K562 (cell line): ENCODE measurements around the gene MAP3K20. TPM values are rescaled to one million over a fixed set of nuclear protein-coding genes. Genes with fewer than 3 reads are reported as not detected.

Source experiments
- ATAC-seq: fragments of 200-7000 bp; cut with Tn5 transposase; 3 replicates; pipeline ENCODE4 v1.9.1; 2020; ENCODE audit warnings: moderate library complexity
- BruUV-seq: library from RNA; stranded (reverse); fragments of 400-500 nt; replicated peaks from 2 replicates; lab custom pipeline; 2021; lab: Mats Ljungman, UMichigan
- CTCF ChIA-PET: fragments of 300-600 bp; formaldehyde crosslinking; extraction: SDS; loops from one replicate; lab custom pipeline; 2021; ENCODE audit warnings: low intra/inter-chr PET ratio; lab: Yijun Ruan, JAX
- POLR2A ChIA-PET: fragments of 300-600, 350-650 bp; sonication (Branson Sonifier 250); formaldehyde crosslinking; extraction: SDS; loops from one replicate; lab custom pipeline; 2021; ENCODE audit warnings: antibody characterized with exemption, inconsistent platforms; lab: Yijun Ruan, JAX
- DNase-seq, 4 experiments: peaks; one replicate each; pipeline versions ENCODE4 v3.0.0 to v3.0.0-alpha.2; 2011 to 2018; ENCODE audit warnings: low spot score in 3 of 4, mixed read lengths in 3 of 4; ENCODE audit errors: extremely low read depth in 1 of 4
- FAIRE-seq: peaks from 2 replicates; lab custom pipeline; 2011; peaks lifted over from hg19 to GRCh38; lab: Jason Lieb, UNC
- H2AFZ ChIP-seq: 2 replicates; pipeline ENCODE4 v1.6.0; 2011; ENCODE audit warnings: low read depth, low read length, control low read depth, inconsistent platforms
- H3K27ac ChIP-seq: fragments of 200-600 bp; 3 replicates; pipeline ENCODE4 v1.8.0; 2011; ENCODE audit warnings: low read depth, mild to moderate bottlenecking, control low read depth, inconsistent platforms, low read length, moderate library complexity, mixed read lengths; ENCODE audit errors: extremely low read depth
- H3K27me3 ChIP-seq, 2 experiments: fragments of 300-600 bp in 1 of 2; 2 replicates in 1 of 2; 3 replicates in 1 of 2; pipeline versions ENCODE4 v1.6.0 to v1.8.0; 2011; ENCODE audit warnings: inconsistent platforms in 2 of 2, low read length in 2 of 2, mild to moderate bottlenecking in 1 of 2, mixed read lengths in 1 of 2, moderate library complexity in 1 of 2; ENCODE audit not compliant: control insufficient read depth in 2 of 2, insufficient read depth in 2 of 2
- H3K36me3 ChIP-seq: fragments of 300-600 bp; 3 replicates; pipeline ENCODE4 v1.8.0; 2011; ENCODE audit warnings: mild to moderate bottlenecking, low read length, inconsistent platforms; ENCODE audit not compliant: control insufficient read depth, insufficient read depth
- H3K4me1 ChIP-seq, 2 experiments: fragments of 200-600 bp in 1 of 2; replicated peaks in 1 of 2; 2 replicates in 1 of 2; 3 replicates in 1 of 2; pipeline versions ENCODE4 v1.5.1 to v1.8.0; 2011; ENCODE audit warnings: inconsistent platforms in 2 of 2, low read length in 2 of 2, mild to moderate bottlenecking in 1 of 2, mixed read lengths in 1 of 2, moderate library complexity in 1 of 2; ENCODE audit not compliant: control insufficient read depth in 2 of 2, insufficient read depth in 2 of 2
- H3K4me2 ChIP-seq: 2 replicates; pipeline ENCODE4 v1.6.1; 2011; ENCODE audit warnings: low read length, control low read depth, inconsistent platforms, mixed read lengths; ENCODE audit not compliant: insufficient read depth
- H3K4me3 ChIP-seq: fragments of 200-600 bp; sonication (generic), shearing (Covaris generic); 2 replicates; pipeline ENCODE4 v1.5.1; 2016; ENCODE audit warnings: control low read depth, inconsistent platforms
- H3K79me2 ChIP-seq: fragments of 200-600 bp; 3 replicates; pipeline ENCODE4 v1.8.0; 2011; ENCODE audit warnings: low read length, inconsistent platforms; ENCODE audit not compliant: control insufficient read depth, insufficient read depth
- H3K9ac ChIP-seq, 2 experiments: 2 replicates each; pipeline versions ENCODE4 v1.6.0 to v1.6.1; 2011; ENCODE audit warnings: low read depth in 2 of 2, low read length in 2 of 2, control low read depth in 1 of 2, inconsistent platforms in 1 of 2, mild to moderate bottlenecking in 1 of 2, mixed read lengths in 1 of 2; ENCODE audit not compliant: insufficient read depth in 1 of 2
- H3K9me1 ChIP-seq: one replicate; pipeline ENCODE4 v1.6.0; 2011; ENCODE audit warnings: inconsistent platforms, mild to moderate bottlenecking, low read length, moderate library complexity; ENCODE audit not compliant: control insufficient read depth, insufficient read depth
- H3K9me3 ChIP-seq: replicated peaks from 2 replicates; pipeline ENCODE4 v1.5.1; 2011; ENCODE audit warnings: low read depth, low read length, inconsistent platforms; ENCODE audit not compliant: control insufficient read depth, insufficient read depth
- H4K20me1 ChIP-seq: replicated peaks from 2 replicates; pipeline ENCODE4 v1.6.1; 2011; ENCODE audit warnings: low read length, inconsistent platforms, mixed read lengths; ENCODE audit not compliant: control insufficient read depth, insufficient read depth
- ARID2 ChIP-seq: fragments of 450-650 bp; IDR thresholded peaks from 2 replicates; pipeline ENCODE4 v1.6.1; 2017; ENCODE audit warnings: antibody characterized with exemption, mild to moderate bottlenecking
- CUX1 ChIP-seq: fragments of 200-800 bp; sonication (Bioruptor generic); IDR thresholded peaks from 2 replicates; pipeline ENCODE4 v1.6.1; 2016; ENCODE audit warnings: missing genetic modification characterization, missing compliant biosample characterization
- FOXP4 ChIP-seq: sonication (generic); formaldehyde crosslinking; IDR thresholded peaks from 2 replicates; pipeline ENCODE4 v1.8.0; 2022; ENCODE audit warnings: mild to moderate bottlenecking, missing genetic modification reagents, borderline replicate concordance
- GABPB1 ChIP-seq: sonication (generic); formaldehyde crosslinking; IDR thresholded peaks from 2 replicates; pipeline ENCODE4 v1.8.0; 2022; ENCODE audit warnings: mild to moderate bottlenecking, missing genetic modification reagents
- HNRNPLL ChIP-seq: fragments of 200-400 bp; formaldehyde crosslinking; IDR thresholded peaks from 2 replicates; pipeline ENCODE4 v1.6.1; 2017; ENCODE audit warnings: low read length, low read depth, mild to moderate bottlenecking; ENCODE audit not compliant: poor library complexity, severe bottlenecking
- MAZ ChIP-seq, 2 experiments: fragments of 450-650 bp in 1 of 2; sonication (generic) in 1 of 2; formaldehyde crosslinking; IDR thresholded peaks in 1 of 2; conservative IDR thresholded peaks in 1 of 2; 2 replicates each; pipeline versions ENCODE4 v1.4.0 to v1.5.0; 2020; ENCODE audit warnings: mild to moderate bottlenecking in 1 of 2, missing genetic modification reagents in 1 of 2
- NFIX ChIP-seq: fragments of 250-450 bp; sonication (Bioruptor Pico); IDR thresholded peaks from 2 replicates; pipeline ENCODE4 v1.4.0; 2020; ENCODE audit warnings: low read depth, mild to moderate bottlenecking, moderate library complexity
- PPARD ChIP-seq: fragments of 250-450 bp; sonication (Bioruptor Pico); IDR thresholded peaks from 2 replicates; pipeline ENCODE4 v1.8.0; 2022; ENCODE audit warnings: inconsistent platforms, mild to moderate bottlenecking, moderate library complexity
- RBM17 ChIP-seq: fragments of 200-400 bp; formaldehyde crosslinking; IDR thresholded peaks from 2 replicates; pipeline ENCODE4 v1.6.1; 2017; ENCODE audit warnings: low read depth, mild to moderate bottlenecking, low read length, borderline replicate concordance
- SAFB ChIP-seq: fragments of 200-400 bp; formaldehyde crosslinking; IDR thresholded peaks from 2 replicates; pipeline ENCODE4 v1.6.1; 2017; ENCODE audit warnings: low read depth, low read length, borderline replicate concordance
- SNIP1 ChIP-seq: fragments of 450-650 bp; IDR thresholded peaks from 2 replicates; pipeline ENCODE4 v1.7.1; 2017; ENCODE audit warnings: low read depth, mild to moderate bottlenecking
- TAF15 ChIP-seq: fragments of 200-400 bp; formaldehyde crosslinking; IDR thresholded peaks from 2 replicates; pipeline ENCODE4 v1.6.1; 2017; ENCODE audit warnings: mild to moderate bottlenecking, low read depth, low read length, moderate library complexity
- TSC22D4 ChIP-seq: fragments of 450-650 bp; IDR thresholded peaks from 2 replicates; pipeline ENCODE4 v1.6.1; 2016; ENCODE audit warnings: missing genetic modification characterization, missing biosample characterization, control low read depth
- ZBTB7A ChIP-seq: IDR thresholded peaks from 2 replicates; pipeline ENCODE4 v1.6.1; 2011; ENCODE audit warnings: low read depth, mild to moderate bottlenecking, low read length, moderate library complexity, borderline replicate concordance; ENCODE audit not compliant: control insufficient read depth
- ZNF583 ChIP-seq: fragments of 250-450 bp; sonication (Bioruptor Pico); IDR thresholded peaks from 2 replicates; pipeline ENCODE4 v1.4.0; 2020
- ZNF699 ChIP-seq: fragments of 250-450 bp; sonication (Bioruptor Pico); IDR thresholded peaks from 2 replicates; pipeline ENCODE4 v1.8.0; 2021; ENCODE audit warnings: mild to moderate bottlenecking, moderate library complexity; ENCODE audit not compliant: insufficient replicate concordance
- ZNF785 ChIP-seq: fragments of 250-450 bp; sonication (Bioruptor Pico); IDR thresholded peaks from 2 replicates; pipeline ENCODE4 v1.4.0; 2020; ENCODE audit warnings: mild to moderate bottlenecking
- WGBS: fragments of 100-300 bp; shearing (Covaris generic); methylation state at CpG from one replicate; pipeline ENCODE4 v1.1.6; 2016; ENCODE audit warnings: low coverage, mixed read lengths; ENCODE audit not compliant: insufficient coverage; ENCODE audit errors: missing lambda C conversion rate; 5-methylcytosine and 5-hydroxymethylcytosine counted together
- in situ Hi-C: fragments of 300-500 bp; cut with MboI; formaldehyde crosslinking; loops from 4 replicates; pipeline ENCODE4 v1.15.0; 2018; ENCODE audit warnings: inconsistent platforms, mixed read lengths
- intact Hi-C: fragments of 100-400 bp; cut with micrococcal nuclease; formaldehyde crosslinking; loops from 2 replicates; pipeline ENCODE4 v1.14.2; 2022
- polyA plus RNA-seq, 8 experiments: library from polyadenylated mRNA; depleted of rRNA in 4 of 8; stranded (reverse) in 5 of 8; unstranded in 3 of 8; fragments of >200 nt; fragmentation: Nextera tagmentation in 2 of 8; fragmentation: Illumina TruSeq in 1 of 8; extraction: Ambion mirVana in 2 of 8; extraction: Trizol in 1 of 8; gene quantifications; 2 replicates each; pipeline versions ENCODE4 v1.2.1 to v1.2.3, GENCODE V29; 2011 to 2014; ENCODE audit warnings: inconsistent platforms in 1 of 8, missing spikeins in 1 of 8
- total RNA-seq, 7 experiments: library from RNA; depleted of rRNA in 6 of 7; stranded (reverse); fragments of >200 nt in 6 of 7; fragmentation: Illumina TruSeq in 2 of 7; extraction: Trizol in 2 of 7; gene quantifications; 2 replicates each; pipeline versions ENCODE4 v1.2.1 to v1.2.3, GENCODE V29; 2011 to 2021; ENCODE audit warnings: low replicate concordance in 1 of 7

Gene MAP3K20
- total and polyA plus RNA-seq, 9 of the 15 experiments (the other 6 are each of a cell fraction or from before 2014, with no cell fraction given), result 9.8 to 34.2 (median 27.3) TPM

DNA sequence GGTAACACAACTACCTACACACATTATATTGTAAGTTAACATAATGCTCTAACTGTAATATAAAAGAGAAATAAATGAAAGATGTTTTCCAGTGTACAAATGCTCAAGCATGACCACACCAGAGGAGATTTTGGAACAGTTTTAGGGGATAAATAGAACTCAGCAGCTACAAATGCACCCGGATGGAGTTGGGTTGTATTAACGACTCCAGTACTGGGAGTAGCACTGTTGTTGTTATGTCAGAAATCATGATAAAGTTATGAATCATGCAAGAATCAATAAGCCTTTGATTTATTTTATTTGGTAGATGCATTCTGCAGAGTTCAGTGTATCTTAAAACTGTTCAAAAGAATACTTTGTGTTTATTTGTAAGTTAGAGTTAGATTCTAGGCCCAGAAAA is 126.9 kb downstream of the MAP3K20 start:
- H3K79me2 ChIP-seq, result no peaks in the 10 kb centered on the region
- H3K27me3 ChIP-seq, result no peaks in the 10 kb centered on the region
- H3K4me3 ChIP-seq, result no peak overlapping the region
- no peak overlapping the region for H3K27ac ChIP-seq
- ChIA-PET CTCF (no interaction called here), POLR2A (no interaction called here)
- WGBS, result 76% methylated on average over 2 of the region's 2 CpGs
- H4K20me1 ChIP-seq, result no peaks in the 10 kb centered on the region
- no TSS peak for BruUV-seq
- H3K4me2 ChIP-seq, result no peak overlapping the region
- H2AFZ ChIP-seq, result no peak overlapping the region
- H3K9me1 ChIP-seq, result no peaks in the 10 kb centered on the region
- in situ Hi-C loops (no loop called here), intact Hi-C loops (no loop called here)
- peaks cover 29% of the 10 kb centered on the region; the same call in 2 of the 3 replicates for H3K36me3 ChIP-seq
- ATAC-seq (no peak), FAIRE-seq (no peak), DNase-seq (no peak)
- H3K9ac ChIP-seq, result no peak overlapping the region
- no peaks in the 10 kb centered on the region for H3K4me1 ChIP-seq
- H3K9me3 ChIP-seq, result no peaks in the 10 kb centered on the region
- no peak for TF ChIP-seq ARID2
- no peak for TF ChIP-seq ZBTB7A
- no peak for TF ChIP-seq TAF15
- TF ChIP-seq SAFB, result no peak
- TF ChIP-seq ZNF699, result no peak
- TF ChIP-seq SNIP1, result no peak
- no peak for TF ChIP-seq NFIX (CRISPR knock-in tag)
- no peak for TF ChIP-seq TSC22D4 (tag)
- no peak for TF ChIP-seq PPARD (CRISPR knock-in tag)
- no peak for TF ChIP-seq GABPB1
- TF ChIP-seq FOXP4, result no peak
- no peak for TF ChIP-seq ZNF785 (CRISPR knock-in tag)
- no peak for TF ChIP-seq HNRNPLL
- no peak for TF ChIP-seq RBM17
- no peak for TF ChIP-seq ZNF583 (CRISPR knock-in tag)
- TF ChIP-seq MAZ (CRISPR knock-in tag; conservative IDR thresholded peaks at IDR 0.05 in 1 of 2, IDR thresholded peaks at IDR 0.05 in 1 of 2), result no peak
- no peak for TF ChIP-seq CUX1 (CRISPR knock-in tag)
